ENCODE data around the gene SMIM43. TPM values are rescaled to one million over a fixed set of nuclear protein-coding genes. Genes with fewer than 3 reads are reported as not detected.

Gene SMIM43
- total RNA-seq, 2 donors from 2014 or later = not detected

- ATAC-seq (no peak), DNase-seq (ENCODE audit: low spot score) (no peak)
- Mint-ChIP-seq H3K9me3 (no peaks in the 10 kb centered on the region), H3K4me1 (ENCODE audit: low read depth in 2 of 2) (peaks cover 14 to 19% of the 10 kb centered on the region in 2 donors), H3K27ac (no peak overlapping the region), H3K4me3 (no peak overlapping the region), H3K27me3 (peaks cover 51 to 56% of the 10 kb centered on the region in 2 donors), H3K36me3 (peaks cover 5% of the 10 kb centered on the region)
These were observed 50.4 kb downstream of the SMIM43 start for GRCh38 chr4:121714548-121714947.

GRCh38 chr4:121712783-121713182 lies 52.2 kb downstream of the SMIM43 start:
- no peak overlapping the region for H3K27ac Mint-ChIP-seq
- H3K4me1 Mint-ChIP-seq (ENCODE audit: low read depth in 2 of 2) = peaks cover 25 to 37% of the 10 kb centered on the region in 2 donors
- DNase-seq (ENCODE audit: low spot score) (no peak), ATAC-seq (no peak)
- H3K36me3 Mint-ChIP-seq = peaks cover 14% of the 10 kb centered on the region
- H3K4me3 Mint-ChIP-seq = no peak overlapping the region
- no peaks in the 10 kb centered on the region for H3K9me3 Mint-ChIP-seq
- H3K27me3 Mint-ChIP-seq = peaks cover 55 to 66% of the 10 kb centered on the region in 2 donors

- Mint-ChIP-seq H3K9me3 (no peaks in the 10 kb centered on the region), H3K36me3 (peaks cover 14% of the 10 kb centered on the region), H3K4me1 (ENCODE audit: low read depth in 2 of 2) (peaks cover 31 to 43% of the 10 kb centered on the region in 2 donors), H3K4me3 (peak overlapping the region; percentile 51), H3K27me3 (peaks cover 52 to 66% of the 10 kb centered on the region in 2 donors), H3K27ac (peak overlapping the region in 1 of 2 donors; percentile 20)
- ATAC-seq (no peak), DNase-seq (ENCODE audit: low spot score) (no peak)
These were observed 52.8 kb downstream of the SMIM43 start for GRCh38 chr4:121712001-121712651.

GRCh38 chr4:121711263-121712000 lies 53.5 kb downstream of the SMIM43 start:
- peak; percentile 64 to 76 for ATAC-seq
- Mint-ChIP-seq H3K4me3 (peak overlapping the region; percentile 51), H3K27ac (peak overlapping the region in 1 of 2 donors; percentile 20), H3K36me3 (peaks cover 14% of the 10 kb centered on the region), H3K4me1 (ENCODE audit: low read depth in 2 of 2) (peaks cover 38 to 50% of the 10 kb centered on the region in 2 donors), H3K27me3 (peaks cover 47 to 66% of the 10 kb centered on the region in 2 donors), H3K9me3 (no peaks in the 10 kb centered on the region)
- DNase-seq (ENCODE audit: low spot score) = peak; percentile 83

- Mint-ChIP-seq H3K4me3 (peak overlapping the region; percentile 57), H3K27ac (peak overlapping the region in 1 of 2 donors; percentile 43), H3K36me3 (peaks cover 14% of the 10 kb centered on the region), H3K9me3 (no peaks in the 10 kb centered on the region), H3K4me1 (ENCODE audit: low read depth in 2 of 2) (peaks cover 40 to 53% of the 10 kb centered on the region in 2 donors), H3K27me3 (peaks cover 33 to 52% of the 10 kb centered on the region in 2 donors)
- ATAC-seq = no peak
- DNase-seq (ENCODE audit: low spot score) = no peak
These were observed 55.1 kb downstream of the SMIM43 start for GRCh38 chr4:121709766-121710405.

Other genes with a start within 250 kb of the SMIM43 start
- gene ANXA5, start 68.2 kb downstream of the SMIM43 start, total RNA-seq = 10 to 100 TPM; 33.8 to 77.9 TPM
- 10 to 100 TPM; 44.0 to 85.3 TPM for gene EXOSC9, start 36.2 kb upstream of the SMIM43 start, total RNA-seq
- 10 to 100 TPM; 46.3 to 64.1 TPM for gene CCNA2, start 58.7 kb upstream of the SMIM43 start, total RNA-seq
- 10 to 100 TPM; 17.3 to 25.3 TPM for gene BBS7, start 105.3 kb upstream of the SMIM43 start, total RNA-seq
- gene TRPC3, start 186.9 kb upstream of the SMIM43 start, total RNA-seq = under 1 TPM; 0.24 to 0.73 TPM

Data from natural killer cell treated with Interleukin-12 subunit alpha and Interleukin-12 subunit beta and Interleukin-15 and Interleukin-18, amount 100 ng/mL, for 72 hours (primary cell).